ENCODE results near the gene UBE2G2.

GRCh38 chr21:44722731-44723130 is 78.9 kb downstream of the UBE2G2 start:
- no peak for TF ChIP-seq CTCF (IDR thresholded peaks at IDR 0.05; ENCODE audit: low read depth, low read length)
- no peak for TF ChIP-seq POLR2A (IDR thresholded peaks at IDR 0.05; ENCODE audit: extremely low read depth, insufficient read length)

Measured in NB4 (cell line).